Ovary (tissue), 3 donors: ENCODE data around the gene DYRK2.

ENCODE experiments used
- CTCF ChIP-seq, 3 donors: fragments of 450-650 bp in 2 of 3; fragments of 200-600 bp in 1 of 3; IDR thresholded peaks; one replicate each; pipeline versions ENCODE4 v1.5.1 to v1.8.0; 2016 to 2022; ENCODE audit warnings: antibody characterized with exemption in 3 of 3, mild to moderate bottlenecking in 1 of 3
- EP300 ChIP-seq: sonication (generic); formaldehyde crosslinking; IDR thresholded peaks from one replicate; pipeline ENCODE4 v1.6.1; 2017; ENCODE audit warnings: antibody characterized with exemption
- POLR2A ChIP-seq: fragments of 450-650 bp; IDR thresholded peaks from one replicate; pipeline ENCODE4 v1.6.1; 2017; ENCODE audit warnings: antibody characterized with exemption, mild to moderate bottlenecking, moderate library complexity
- donor health status: DM: no; HTN: no; CAD: no.

GRCh38 chr12:67689385-67689784 lies 40.8 kb downstream of the DYRK2 start:
- TF ChIP-seq CTCF (IDR thresholded peaks at IDR 0.05) (no peak), POLR2A (no peak), EP300 (no peak)
